K562 (cell line): ENCODE measurements around the gene CDR2L. TPM values are rescaled to one million over a fixed set of nuclear protein-coding genes. Genes with fewer than 3 reads are reported as not detected.
A peak's percentile ranks its signal among the peaks of the same experiment; 100 is the strongest.

Experiments used
- ATF1 ChIP-seq, 2 experiments: fragments of 450-650 bp in 1 of 2; IDR thresholded peaks; 2 replicates each; pipeline ENCODE4 v1.6.1; 2016; ENCODE audit warnings: missing compliant biosample characterization in 1 of 2, missing genetic modification characterization in 1 of 2
- CREB1 ChIP-seq, 2 experiments: sonication (generic) in 1 of 2; formaldehyde crosslinking in 1 of 2; IDR thresholded peaks; 2 replicates each; pipeline versions ENCODE4 v1.6.1 to v1.8.0; 2012 to 2022; ENCODE audit warnings: inconsistent platforms in 1 of 2, mild to moderate bottlenecking in 1 of 2, missing genetic modification reagents in 1 of 2, moderate library complexity in 1 of 2
- CREBBP ChIP-seq: IDR thresholded peaks from one replicate; pipeline ENCODE4 v1.6.1; 2012; ENCODE audit warnings: low read depth, mild to moderate bottlenecking, control low read depth, inconsistent platforms, low read length
- CTCFL ChIP-seq: IDR thresholded peaks from 2 replicates; pipeline ENCODE4 v1.6.1; 2011; ENCODE audit warnings: borderline replicate concordance, low read depth, mild to moderate bottlenecking, moderate library complexity, low read length; ENCODE audit not compliant: insufficient read depth, poor library complexity, severe bottlenecking
- FOXJ2 ChIP-seq: fragments of 200-800 bp; sonication (Bioruptor generic); IDR thresholded peaks from 2 replicates; pipeline ENCODE4 v1.6.1; 2016; ENCODE audit warnings: missing genetic modification characterization, missing compliant biosample characterization
- HDGF ChIP-seq: fragments of 450-650 bp; IDR thresholded peaks from 2 replicates; pipeline ENCODE4 v1.6.1; 2016
- HMGN3 ChIP-seq: IDR thresholded peaks from 2 replicates; pipeline ENCODE4 v1.6.1; 2011; ENCODE audit warnings: borderline replicate concordance, low read depth, mild to moderate bottlenecking, mixed read lengths, low read length; ENCODE audit not compliant: insufficient read length; ENCODE audit errors: extremely low read depth
- MAZ ChIP-seq, 2 experiments: fragments of 450-650 bp in 1 of 2; sonication (generic) in 1 of 2; formaldehyde crosslinking; IDR thresholded peaks in 1 of 2; conservative IDR thresholded peaks in 1 of 2; 2 replicates each; pipeline versions ENCODE4 v1.4.0 to v1.5.0; 2020; ENCODE audit warnings: mild to moderate bottlenecking in 1 of 2, missing genetic modification reagents in 1 of 2
- NUFIP1 ChIP-seq: fragments of 450-650 bp; IDR thresholded peaks from 2 replicates; pipeline ENCODE4 v1.6.1; 2018; ENCODE audit not compliant: partially characterized antibody
- PKNOX1 ChIP-seq: fragments of 450-650 bp; IDR thresholded peaks from 2 replicates; pipeline ENCODE4 v1.6.1; 2016
- RB1 ChIP-seq: fragments of 450-650 bp; IDR thresholded peaks from 2 replicates; pipeline ENCODE4 v1.6.1; 2017; ENCODE audit warnings: low read depth, mild to moderate bottlenecking
- SMAD1 ChIP-seq: fragments of 150-350 bp; IDR thresholded peaks from 2 replicates; pipeline ENCODE4 v1.6.1; 2014; ENCODE audit warnings: low read length, low read depth; ENCODE audit not compliant: partially characterized antibody
- SMARCA4 ChIP-seq: fragments of 450-650 bp; IDR thresholded peaks from 2 replicates; pipeline ENCODE4 v1.6.1; 2016
- SMC3 ChIP-seq: conservative IDR thresholded peaks from 2 replicates; pipeline ENCODE4 v1.6.1; 2011; ENCODE audit warnings: low read depth, low read length, improper control_type of control experiment; ENCODE audit not compliant: insufficient read depth
- SREBF1 ChIP-seq: fragments of 150-350 bp; IDR thresholded peaks from 2 replicates; pipeline ENCODE4 v1.6.1; 2014; ENCODE audit warnings: antibody characterized with exemption, low read depth, low read length, borderline replicate concordance
- ZC3H8 ChIP-seq: fragments of 450-650 bp; IDR thresholded peaks from 2 replicates; pipeline ENCODE4 v1.6.1; 2017
- ZMIZ1 ChIP-seq, 2 experiments: fragments of 150-350 bp in 1 of 2; IDR thresholded peaks; 2 replicates each; pipeline ENCODE4 v1.6.1; 2012 to 2016; ENCODE audit warnings: low read depth in 2 of 2, low read length in 2 of 2, mild to moderate bottlenecking in 1 of 2, moderate library complexity in 1 of 2
- ZNF354B ChIP-seq: fragments of 250-450 bp; sonication (Bioruptor Pico); IDR thresholded peaks from 2 replicates; pipeline ENCODE4 v1.4.0; 2020
- ZNF449 ChIP-seq: fragments of 250-450 bp; sonication (Bioruptor Pico); IDR thresholded peaks from 2 replicates; pipeline ENCODE4 v1.8.0; 2022; ENCODE audit warnings: moderate library complexity, mild to moderate bottlenecking, inconsistent platforms
- polyA plus RNA-seq, 8 experiments: library from polyadenylated mRNA; depleted of rRNA in 4 of 8; stranded (reverse) in 5 of 8; unstranded in 3 of 8; fragments of >200 nt; fragmentation: Nextera tagmentation in 2 of 8; fragmentation: Illumina TruSeq in 1 of 8; extraction: Ambion mirVana in 2 of 8; extraction: Trizol in 1 of 8; gene quantifications; 2 replicates each; pipeline versions ENCODE4 v1.2.1 to v1.2.3, GENCODE V29; 2011 to 2014; ENCODE audit warnings: inconsistent platforms in 1 of 8, missing spikeins in 1 of 8
- total RNA-seq, 7 experiments: library from RNA; depleted of rRNA in 6 of 7; stranded (reverse); fragments of >200 nt in 6 of 7; fragmentation: Illumina TruSeq in 2 of 7; extraction: Trizol in 2 of 7; gene quantifications; 2 replicates each; pipeline versions ENCODE4 v1.2.1 to v1.2.3, GENCODE V29; 2011 to 2021; ENCODE audit warnings: low replicate concordance in 1 of 7

Gene CDR2L
- total and polyA plus RNA-seq, 9 of the 15 experiments (the other 6 are each of a cell fraction or from before 2014, with no cell fraction given), result 2.7 to 16.0 (median 7.3) TPM

- no peak for TF ChIP-seq ZMIZ1 (IDR thresholded peaks at IDR 0.05; ENCODE audit: low read depth in 2 of 2, low read length in 2 of 2)
- peak; percentile 98 for TF ChIP-seq SMC3
- no peak for TF ChIP-seq CREBBP
- TF ChIP-seq ZNF449 (CRISPR knock-in tag), result no peak
- TF ChIP-seq CREB1 (IDR thresholded peaks at IDR 0.05), result no peak
- TF ChIP-seq CREB1 (CRISPR knock-in tag; IDR thresholded peaks at IDR 0.05), result no peak
- peak; percentile 34 to 56; a peak in 2 of 4 replicates for TF ChIP-seq MAZ (CRISPR knock-in tag; conservative IDR thresholded peaks at IDR 0.05 in 1 of 2, IDR thresholded peaks at IDR 0.05 in 1 of 2)
- no peak for TF ChIP-seq NUFIP1
- TF ChIP-seq SREBF1, result no peak
- no peak for TF ChIP-seq HMGN3
- no peak for TF ChIP-seq FOXJ2
- TF ChIP-seq PKNOX1, result no peak
- TF ChIP-seq ZNF354B, result no peak
- TF ChIP-seq SMARCA4, result no peak
- TF ChIP-seq HDGF, result no peak
- no peak for TF ChIP-seq ZC3H8
- no peak for TF ChIP-seq CTCFL
- TF ChIP-seq SMAD1, result no peak
- TF ChIP-seq ATF1 (CRISPR knock-in tag; IDR thresholded peaks at IDR 0.05), result no peak
- TF ChIP-seq ATF1 (tag; IDR thresholded peaks at IDR 0.05), result 0 out of 2 replicates have a peak, but pooled peaks have one; percentile 18
- TF ChIP-seq RB1, result peak; percentile 78; the same call in 1 of the 2 replicates
Observed at GRCh38 chr17:74957935-74958740, 29.3 kb upstream of the CDR2L start (continued).
